IPS-15b (cell line): Measurements from ENCODE around the gene CBLB.

Experiments used
- H3K27me3 ChIP-seq: one replicate; pipeline ENCODE4 v1.6.1; 2013; ENCODE audit warnings: low read length; ENCODE audit not compliant: control insufficient read depth, insufficient read depth
- H3K36me3 ChIP-seq: one replicate; pipeline ENCODE4 v1.6.1; 2013; ENCODE audit warnings: low read length; ENCODE audit not compliant: control insufficient read depth, insufficient read depth
- H3K4me1 ChIP-seq: one replicate; pipeline ENCODE4 v1.6.1; 2013; ENCODE audit warnings: mild to moderate bottlenecking, low read length; ENCODE audit not compliant: control insufficient read depth, insufficient read depth
- H3K4me3 ChIP-seq: one replicate; pipeline ENCODE4 v1.5.1; 2013; ENCODE audit warnings: low read depth, low read length
- H3K9ac ChIP-seq: one replicate; pipeline ENCODE4 v1.6.1; 2013; ENCODE audit warnings: low read depth, mild to moderate bottlenecking, low read length
- H3K9me3 ChIP-seq: one replicate; pipeline ENCODE4 v1.6.1; 2013; ENCODE audit warnings: mild to moderate bottlenecking, low read length; ENCODE audit not compliant: control insufficient read depth, insufficient read depth

Gene CBLB

DNA sequence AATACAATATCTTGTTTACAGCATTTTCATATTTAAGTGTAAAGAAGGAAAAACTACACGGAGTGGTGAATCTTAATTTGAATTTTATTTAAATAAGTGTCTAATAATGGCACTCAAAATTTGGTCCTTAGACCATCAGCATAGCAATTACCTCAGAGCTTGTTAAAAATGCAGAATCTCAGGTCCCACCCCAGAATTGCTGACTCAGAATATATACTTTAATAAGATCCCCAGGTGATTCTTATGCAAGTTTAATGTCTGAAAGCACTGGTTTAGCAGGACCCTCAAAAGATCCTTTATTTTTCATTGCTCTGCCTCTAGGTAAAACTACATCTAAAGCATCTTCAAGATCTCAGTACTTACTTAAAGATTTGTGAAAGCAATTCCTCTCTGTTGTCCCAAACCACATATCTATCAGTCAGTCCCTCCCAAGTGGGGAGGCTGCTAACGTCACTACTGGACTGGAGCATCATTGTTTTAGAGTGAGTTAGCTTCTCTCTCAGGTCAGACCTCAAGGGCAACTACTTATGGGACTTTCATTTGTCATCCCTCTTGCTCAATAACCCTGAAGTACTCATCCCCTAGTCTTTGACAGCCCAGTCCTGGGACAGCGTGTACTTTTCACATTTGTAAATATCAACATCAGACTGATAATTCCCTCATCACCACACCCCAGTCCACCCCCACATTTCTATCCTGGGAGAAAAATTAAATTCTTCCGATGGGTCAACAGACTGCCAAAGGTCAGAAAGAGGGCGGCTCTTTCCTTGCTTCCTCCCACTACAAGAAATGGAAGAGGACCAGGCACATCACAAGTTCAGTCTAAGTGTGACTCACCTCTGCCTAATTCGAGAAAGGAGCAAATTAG, 76.7 kb downstream of the CBLB start:
- H3K4me3 ChIP-seq = no peak overlapping the region
- no peaks in the 10 kb centered on the region for H3K36me3 ChIP-seq
- no peaks in the 10 kb centered on the region for H3K4me1 ChIP-seq
- H3K9me3 ChIP-seq = no peaks in the 10 kb centered on the region
- H3K27me3 ChIP-seq = no peaks in the 10 kb centered on the region
- H3K9ac ChIP-seq = no peak overlapping the region

DNA sequence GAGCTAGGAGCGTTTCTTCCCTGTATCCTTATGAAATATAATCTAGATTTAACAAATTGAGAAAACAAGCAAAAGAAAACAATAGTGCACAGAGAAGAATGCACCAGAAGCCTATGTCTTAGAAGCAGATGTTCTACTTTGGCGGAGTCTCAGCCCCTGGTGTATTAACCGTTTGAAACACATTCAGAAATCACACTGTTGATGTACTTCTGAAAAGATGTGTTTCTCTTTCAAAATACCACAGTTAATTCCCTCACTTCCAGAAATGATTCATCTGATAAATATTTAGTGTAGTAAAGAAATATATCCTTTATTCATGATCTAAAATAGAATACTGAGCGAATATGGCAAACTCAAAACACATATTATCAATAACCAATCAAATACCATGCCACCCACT, 77.7 kb downstream of the CBLB start:
- Histone ChIP-seq H3K4me3 (no peak overlapping the region), H3K27me3 (no peaks in the 10 kb centered on the region), H3K4me1 (no peaks in the 10 kb centered on the region), H3K36me3 (no peaks in the 10 kb centered on the region), H3K9ac (no peak overlapping the region), H3K9me3 (no peaks in the 10 kb centered on the region)

GRCh38 chr3:105790534-105790933, 78.3 kb downstream of the CBLB start:
- Histone ChIP-seq H3K9ac (no peak overlapping the region), H3K27me3 (no peaks in the 10 kb centered on the region), H3K36me3 (no peaks in the 10 kb centered on the region), H3K9me3 (no peaks in the 10 kb centered on the region), H3K4me3 (no peak overlapping the region), H3K4me1 (no peaks in the 10 kb centered on the region)

DNA sequence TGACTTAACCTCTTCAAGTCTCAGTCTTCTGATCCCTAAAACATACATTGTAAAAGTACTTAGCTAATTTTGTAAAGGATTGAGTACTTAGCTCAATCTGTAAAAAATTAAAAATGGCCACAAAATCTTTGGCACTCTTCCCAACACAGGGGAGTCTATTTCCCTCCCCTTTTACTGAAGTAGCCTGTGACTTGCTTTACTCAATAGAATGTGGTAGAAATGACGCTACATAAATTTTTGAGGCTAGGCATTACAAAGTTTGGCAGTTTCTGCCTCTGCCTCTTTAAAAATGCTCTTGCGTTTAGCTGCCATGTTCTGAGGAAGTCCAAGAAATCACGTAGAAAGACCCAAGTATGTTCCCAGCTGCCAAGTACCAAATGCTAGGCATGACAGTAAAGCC, 80.2 kb downstream of the CBLB start:
- Histone ChIP-seq H3K27me3 (no peaks in the 10 kb centered on the region), H3K36me3 (no peaks in the 10 kb centered on the region), H3K4me1 (no peaks in the 10 kb centered on the region), H3K9ac (no peak overlapping the region), H3K9me3 (no peaks in the 10 kb centered on the region), H3K4me3 (no peak overlapping the region)

DNA sequence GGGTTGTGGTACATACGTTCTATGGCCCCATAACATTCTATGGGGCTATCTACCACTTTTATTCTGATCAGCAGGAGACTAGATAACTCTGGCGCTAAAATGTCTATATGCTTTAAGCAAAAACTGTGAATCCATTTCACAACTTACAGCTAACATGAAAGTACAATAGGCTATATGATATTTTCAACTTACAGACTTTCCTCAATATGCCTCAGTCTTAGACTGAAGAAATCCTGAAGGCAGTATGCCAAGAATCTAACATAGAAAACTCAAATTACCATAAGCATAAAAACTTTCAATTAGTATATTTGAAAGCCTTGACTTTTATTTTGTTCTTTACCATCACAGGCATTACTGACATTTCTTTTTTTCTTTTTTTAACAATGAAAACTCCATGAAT, 81.4 kb downstream of the CBLB start:
- Histone ChIP-seq H3K27me3 (no peaks in the 10 kb centered on the region), H3K9me3 (no peaks in the 10 kb centered on the region), H3K36me3 (no peaks in the 10 kb centered on the region), H3K4me1 (no peaks in the 10 kb centered on the region), H3K9ac (no peak overlapping the region), H3K4me3 (no peak overlapping the region)

DNA sequence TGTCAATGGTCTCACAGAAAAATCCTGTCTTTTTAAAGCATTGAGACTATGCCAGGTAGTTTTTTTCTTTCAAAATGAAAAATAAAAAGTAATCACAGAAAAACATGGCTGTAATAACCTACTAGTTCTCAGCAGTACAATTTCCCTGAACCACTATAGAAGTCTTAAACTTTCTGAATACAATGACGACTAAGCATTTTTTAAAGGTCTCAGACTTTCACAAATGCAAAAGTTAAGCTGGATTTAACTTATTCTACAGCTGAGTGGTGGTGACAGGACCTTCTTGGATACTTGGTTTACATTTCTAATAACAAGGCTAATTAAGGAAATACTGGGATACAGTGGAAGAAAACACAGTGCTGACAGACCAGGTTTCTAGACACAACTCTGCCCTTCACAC, 81.8 kb downstream of the CBLB start:
- no peak overlapping the region for H3K4me3 ChIP-seq
- H3K36me3 ChIP-seq = no peaks in the 10 kb centered on the region
- H3K4me1 ChIP-seq = no peaks in the 10 kb centered on the region
- no peaks in the 10 kb centered on the region for H3K27me3 ChIP-seq
- no peak overlapping the region for H3K9ac ChIP-seq
- no peaks in the 10 kb centered on the region for H3K9me3 ChIP-seq

GRCh38 chr3:105786241-105786640, 82.6 kb downstream of the CBLB start:
- H3K9ac ChIP-seq = no peak overlapping the region
- H3K9me3 ChIP-seq = no peaks in the 10 kb centered on the region
- H3K36me3 ChIP-seq = no peaks in the 10 kb centered on the region
- no peaks in the 10 kb centered on the region for H3K27me3 ChIP-seq
- no peak overlapping the region for H3K4me3 ChIP-seq
- no peaks in the 10 kb centered on the region for H3K4me1 ChIP-seq

GRCh38 chr3:105785803-105786202, 83.0 kb downstream of the CBLB start:
- Histone ChIP-seq H3K4me1 (no peaks in the 10 kb centered on the region), H3K4me3 (no peak overlapping the region), H3K27me3 (no peaks in the 10 kb centered on the region), H3K36me3 (no peaks in the 10 kb centered on the region), H3K9me3 (no peaks in the 10 kb centered on the region), H3K9ac (no peak overlapping the region)

DNA sequence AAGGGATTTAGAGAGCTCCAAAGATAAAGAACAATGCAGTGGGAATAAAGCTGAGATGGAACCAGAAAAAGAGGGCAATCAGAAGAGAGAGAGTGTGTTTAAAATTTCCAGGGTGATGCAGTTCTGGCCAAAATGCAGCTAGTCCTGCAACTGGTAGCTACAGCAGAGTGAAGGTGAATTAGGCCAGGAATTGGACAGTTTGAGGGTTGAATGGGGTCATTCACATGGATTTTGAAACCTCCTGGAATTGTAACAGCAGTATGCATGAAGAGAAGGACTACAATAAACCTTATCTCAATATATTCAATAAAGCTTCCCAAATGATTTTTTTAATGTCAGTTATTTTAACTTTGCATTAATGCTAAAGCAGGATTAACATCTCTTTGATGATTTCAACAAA, 85.2 kb downstream of the CBLB start:
- H3K4me3 ChIP-seq = no peak overlapping the region
- no peak overlapping the region for H3K9ac ChIP-seq
- H3K27me3 ChIP-seq = no peaks in the 10 kb centered on the region
- no peaks in the 10 kb centered on the region for H3K9me3 ChIP-seq
- H3K4me1 ChIP-seq = no peaks in the 10 kb centered on the region
- no peaks in the 10 kb centered on the region for H3K36me3 ChIP-seq

GRCh38 chr3:105781871-105782270, 86.9 kb downstream of the CBLB start:
- Histone ChIP-seq H3K27me3 (no peaks in the 10 kb centered on the region), H3K9me3 (no peaks in the 10 kb centered on the region), H3K36me3 (no peaks in the 10 kb centered on the region), H3K4me3 (no peak overlapping the region), H3K9ac (no peak overlapping the region), H3K4me1 (no peaks in the 10 kb centered on the region)

GRCh38 chr3:105780107-105780506, 88.7 kb downstream of the CBLB start:
- Histone ChIP-seq H3K36me3 (no peaks in the 10 kb centered on the region), H3K9ac (no peak overlapping the region), H3K4me1 (no peaks in the 10 kb centered on the region), H3K9me3 (no peaks in the 10 kb centered on the region), H3K4me3 (no peak overlapping the region), H3K27me3 (no peaks in the 10 kb centered on the region)

- no peaks in the 10 kb centered on the region for H3K27me3 ChIP-seq
- no peak overlapping the region for H3K4me3 ChIP-seq
- H3K36me3 ChIP-seq = no peaks in the 10 kb centered on the region
- no peaks in the 10 kb centered on the region for H3K9me3 ChIP-seq
- no peak overlapping the region for H3K9ac ChIP-seq
- no peaks in the 10 kb centered on the region for H3K4me1 ChIP-seq
These were observed 93.4 kb downstream of the CBLB start for GRCh38 chr3:105775368-105775767.
